Gastrocnemius medialis (tissue), 4 donors: ENCODE results near the gene PPP1R14C.

Experiments
- POLR2A ChIP-seq, 2 donors: fragments of 450-650 bp; IDR thresholded peaks; one replicate each; pipeline ENCODE4 v1.6.1; 2017; ENCODE audit warnings: antibody characterized with exemption in 2 of 2, mild to moderate bottlenecking in 2 of 2, moderate library complexity in 2 of 2
- TF ChIP-seq, protein P1 (sequence below), 5 experiments: fragments of 450-650 bp in 3 of 5; fragments of 200-600 bp in 2 of 5; sonication (generic) in 2 of 5; IDR thresholded peaks in 4 of 5; conservative IDR thresholded peaks in 1 of 5; 1 replicate in 4 of 5; 2 replicates in 1 of 5; pipeline ENCODE4 v1.5.1; 2016 to 2019; ENCODE audit warnings: antibody characterized with exemption in 5 of 5, mild to moderate bottlenecking in 3 of 5, moderate library complexity in 3 of 5

DNA sequence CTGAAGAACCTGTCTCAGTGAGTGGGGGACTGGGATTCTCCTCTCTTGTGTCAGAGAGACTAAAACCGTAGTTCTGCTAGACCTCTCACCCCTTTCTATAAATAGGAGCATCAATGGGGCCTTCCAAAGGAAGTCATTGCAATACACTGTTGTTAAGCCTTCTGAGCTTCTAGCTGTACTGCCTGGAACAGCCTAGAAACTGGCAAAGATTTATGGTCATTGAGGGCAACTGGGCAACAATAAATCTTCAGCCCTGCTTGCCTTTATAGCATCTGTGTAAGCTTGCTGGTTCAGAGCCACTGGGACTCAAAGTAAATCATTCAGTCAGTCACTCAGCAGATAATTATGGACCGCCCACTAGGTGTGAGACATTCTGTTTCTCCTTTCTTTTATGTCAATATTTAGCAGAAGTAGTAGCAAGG lies 53.2 kb downstream of the PPP1R14C start:
- no peak for TF ChIP-seq POLR2A (IDR thresholded peaks at IDR 0.05)
- TF ChIP-seq, protein P1, sequence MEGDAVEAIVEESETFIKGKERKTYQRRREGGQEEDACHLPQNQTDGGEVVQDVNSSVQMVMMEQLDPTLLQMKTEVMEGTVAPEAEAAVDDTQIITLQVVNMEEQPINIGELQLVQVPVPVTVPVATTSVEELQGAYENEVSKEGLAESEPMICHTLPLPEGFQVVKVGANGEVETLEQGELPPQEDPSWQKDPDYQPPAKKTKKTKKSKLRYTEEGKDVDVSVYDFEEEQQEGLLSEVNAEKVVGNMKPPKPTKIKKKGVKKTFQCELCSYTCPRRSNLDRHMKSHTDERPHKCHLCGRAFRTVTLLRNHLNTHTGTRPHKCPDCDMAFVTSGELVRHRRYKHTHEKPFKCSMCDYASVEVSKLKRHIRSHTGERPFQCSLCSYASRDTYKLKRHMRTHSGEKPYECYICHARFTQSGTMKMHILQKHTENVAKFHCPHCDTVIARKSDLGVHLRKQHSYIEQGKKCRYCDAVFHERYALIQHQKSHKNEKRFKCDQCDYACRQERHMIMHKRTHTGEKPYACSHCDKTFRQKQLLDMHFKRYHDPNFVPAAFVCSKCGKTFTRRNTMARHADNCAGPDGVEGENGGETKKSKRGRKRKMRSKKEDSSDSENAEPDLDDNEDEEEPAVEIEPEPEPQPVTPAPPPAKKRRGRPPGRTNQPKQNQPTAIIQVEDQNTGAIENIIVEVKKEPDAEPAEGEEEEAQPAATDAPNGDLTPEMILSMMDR (IDR thresholded peaks at IDR 0.05 in 4 of 5, conservative IDR thresholded peaks at IDR 0.05 in 1 of 5), result no peak
